Gastrocnemius medialis (tissue), 4 donors: ENCODE results near the gene SMG6.
A peak's percentile ranks its signal among the peaks of the same experiment; 100 is the strongest.

ENCODE experiments used
- CTCF ChIP-seq, 5 experiments: fragments of 450-650 bp in 3 of 5; fragments of 200-600 bp in 2 of 5; sonication (generic) in 2 of 5; IDR thresholded peaks in 4 of 5; conservative IDR thresholded peaks in 1 of 5; 1 replicate in 4 of 5; 2 replicates in 1 of 5; pipeline ENCODE4 v1.5.1; 2016 to 2019; ENCODE audit warnings: antibody characterized with exemption in 5 of 5, mild to moderate bottlenecking in 3 of 5, moderate library complexity in 3 of 5
- POLR2A ChIP-seq, 2 donors: fragments of 450-650 bp; IDR thresholded peaks; one replicate each; pipeline ENCODE4 v1.6.1; 2017; ENCODE audit warnings: antibody characterized with exemption in 2 of 2, mild to moderate bottlenecking in 2 of 2, moderate library complexity in 2 of 2

GRCh38 chr17:2337544-2338314, 34.1 kb upstream of the SMG6 start:
- TF ChIP-seq CTCF (IDR thresholded peaks at IDR 0.05 in 4 of 5, conservative IDR thresholded peaks at IDR 0.05 in 1 of 5): peak in 1 of 5 experiments; percentile 11
- peak; percentile 52 to 56 for TF ChIP-seq POLR2A (IDR thresholded peaks at IDR 0.05)
